ENCODE results near the gene DISC1. TPM values are rescaled to one million over a fixed set of nuclear protein-coding genes. Genes with fewer than 3 reads are reported as not detected.

The DISC1 gene
- total RNA-seq, 1 experiment from 2014 or later = 6.3 TPM

DNA sequence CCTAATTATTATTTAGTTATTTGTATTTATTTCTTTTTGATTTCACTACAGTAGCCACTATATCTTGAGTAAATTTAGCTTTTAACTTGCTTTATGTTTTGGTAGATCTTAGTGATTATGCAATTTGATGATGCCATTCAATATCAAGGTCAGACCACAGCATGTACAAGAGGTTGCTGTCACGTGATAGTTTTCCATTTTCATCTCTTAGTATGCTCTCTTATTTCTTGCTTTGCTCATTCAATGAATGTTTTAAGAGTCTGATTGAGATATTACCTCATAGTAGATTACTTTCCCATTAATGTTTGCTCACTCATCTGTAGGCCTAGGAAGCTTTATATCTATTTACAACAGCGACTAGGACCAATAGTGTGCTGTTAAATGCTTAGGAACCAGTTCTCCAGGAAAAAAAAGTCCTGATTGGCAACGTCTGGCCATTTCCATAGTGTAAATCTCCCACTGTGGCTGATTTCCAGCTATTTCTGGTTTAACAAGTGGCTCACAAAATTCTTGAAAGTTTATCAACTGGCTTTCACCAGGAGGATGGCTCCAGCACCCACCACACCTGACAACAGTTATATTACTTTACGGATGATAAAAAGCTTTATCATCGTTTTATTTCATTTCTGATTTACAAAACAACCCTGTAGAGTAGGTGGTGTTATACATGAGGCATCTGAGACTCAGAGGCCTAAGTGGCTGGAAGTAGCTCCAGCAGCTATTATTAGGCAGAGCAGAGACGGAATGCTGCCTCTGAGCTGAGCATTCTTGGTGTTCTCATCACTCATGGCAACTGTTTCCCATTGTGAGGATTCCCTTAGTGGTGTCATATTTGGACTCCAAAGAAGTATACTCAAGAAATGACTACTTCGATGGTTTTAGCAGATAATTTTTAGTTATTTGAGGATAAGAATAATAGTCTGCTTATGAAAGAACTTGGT, 235.2 kb downstream of the DISC1 start:
- Histone ChIP-seq H3K4me3 (ENCODE audit: insufficient read depth, low read depth, low read length) (no peak overlapping the region), H3K27me3 (ENCODE audit: control insufficient read depth, insufficient read depth, low read length) (no peaks in the 10 kb centered on the region), H3K36me3 (replicated peaks; ENCODE audit: control insufficient read depth, insufficient read depth, low read length) (no peaks in the 10 kb centered on the region)
- DNase-seq = no peak

DNA sequence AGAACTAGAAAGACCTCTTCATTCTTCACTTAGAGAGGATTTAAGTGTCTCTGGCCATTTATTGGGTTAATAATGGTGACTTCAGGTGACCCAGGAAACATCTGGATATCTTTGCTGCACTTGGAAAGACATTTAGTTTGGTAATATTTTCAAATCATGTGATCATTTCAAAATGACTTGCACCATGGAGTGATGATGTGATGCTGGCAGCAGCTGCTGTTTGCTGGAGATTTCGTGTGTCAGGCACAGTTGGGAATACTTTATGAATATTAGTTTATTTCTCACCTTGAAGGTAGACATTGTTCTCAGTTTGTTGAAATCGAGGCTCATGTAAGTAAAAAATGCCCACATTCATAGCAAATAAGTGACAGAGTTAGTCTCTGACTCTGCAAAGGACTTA, 236.0 kb downstream of the DISC1 start:
- no peak for DNase-seq
- Histone ChIP-seq H3K4me3 (ENCODE audit: insufficient read depth, low read depth, low read length) (no peak overlapping the region), H3K36me3 (replicated peaks; ENCODE audit: control insufficient read depth, insufficient read depth, low read length) (no peaks in the 10 kb centered on the region), H3K27me3 (ENCODE audit: control insufficient read depth, insufficient read depth, low read length) (no peaks in the 10 kb centered on the region)

DNA sequence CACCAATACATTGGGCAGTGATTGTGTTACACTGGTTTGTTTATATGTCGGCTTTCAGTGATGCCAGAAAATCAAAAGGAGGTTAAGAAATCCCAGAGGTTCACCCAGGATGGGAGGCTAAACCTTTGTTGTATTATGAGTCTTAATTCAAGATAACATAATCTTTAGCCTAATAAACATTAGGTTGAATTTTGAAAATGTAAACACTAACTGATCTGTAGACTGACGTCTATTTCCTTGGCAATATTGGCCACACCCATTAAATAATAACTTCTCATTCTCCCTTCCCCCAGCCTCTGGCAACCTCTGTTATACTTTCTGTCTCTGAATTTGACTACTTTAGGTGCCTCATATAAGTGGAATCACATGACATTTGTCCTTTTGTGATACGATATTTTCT, 238.7 kb downstream of the DISC1 start:
- Histone ChIP-seq H3K4me3 (ENCODE audit: insufficient read depth, low read depth, low read length) (no peak overlapping the region), H3K27me3 (ENCODE audit: control insufficient read depth, insufficient read depth, low read length) (no peaks in the 10 kb centered on the region), H3K36me3 (replicated peaks; ENCODE audit: control insufficient read depth, insufficient read depth, low read length) (no peaks in the 10 kb centered on the region)
- DNase-seq = no peak

DNA sequence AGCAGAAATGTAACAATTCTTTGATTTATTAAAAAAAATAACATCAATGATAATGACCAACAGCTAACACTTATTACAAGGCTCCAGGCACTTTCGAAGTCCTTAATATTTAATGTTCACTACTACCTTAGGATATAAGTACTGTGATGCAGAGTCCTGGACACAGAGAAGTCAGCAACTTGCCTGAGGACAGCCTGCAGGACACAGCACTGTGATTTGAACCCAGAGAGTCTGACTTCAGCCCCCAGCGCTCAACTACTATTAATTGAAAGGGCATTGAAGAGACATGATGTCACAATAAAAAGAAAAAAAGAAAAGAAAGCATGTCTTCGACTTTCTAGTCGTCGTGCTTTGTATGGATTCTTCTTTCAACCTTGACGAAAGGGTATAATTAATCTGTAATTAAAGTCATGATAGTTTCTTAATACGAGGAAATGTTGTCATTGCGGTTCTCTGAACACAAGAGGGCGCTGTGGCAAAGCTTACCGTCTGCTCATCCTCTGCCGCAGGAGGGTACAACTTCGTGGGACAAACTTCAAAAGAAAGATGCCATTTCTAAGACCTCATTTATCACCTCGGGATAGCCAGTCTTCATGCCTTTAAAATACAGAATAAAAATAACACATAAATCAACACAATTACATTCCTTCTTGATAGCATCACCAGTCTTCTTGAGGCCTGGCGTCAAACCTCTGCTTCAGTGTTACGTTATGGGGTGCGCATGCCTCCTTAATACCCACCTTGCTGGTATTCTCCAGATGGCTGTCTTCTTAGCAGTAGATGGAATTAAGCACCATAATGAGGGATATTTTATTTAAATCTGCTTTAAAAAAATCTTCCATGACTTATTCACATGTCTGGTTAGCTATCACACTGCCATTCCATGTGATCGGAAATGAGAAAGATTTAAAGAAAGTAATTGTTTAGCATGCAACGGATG, 240.1 kb downstream of the DISC1 start:
- no peak overlapping the region for H3K4me3 ChIP-seq (ENCODE audit: insufficient read depth, low read depth, low read length)
- peak; percentile 64 for DNase-seq
- no peaks in the 10 kb centered on the region for H3K36me3 ChIP-seq (replicated peaks; ENCODE audit: control insufficient read depth, insufficient read depth, low read length)
- H3K27me3 ChIP-seq (ENCODE audit: control insufficient read depth, insufficient read depth, low read length) = no peaks in the 10 kb centered on the region

DNA sequence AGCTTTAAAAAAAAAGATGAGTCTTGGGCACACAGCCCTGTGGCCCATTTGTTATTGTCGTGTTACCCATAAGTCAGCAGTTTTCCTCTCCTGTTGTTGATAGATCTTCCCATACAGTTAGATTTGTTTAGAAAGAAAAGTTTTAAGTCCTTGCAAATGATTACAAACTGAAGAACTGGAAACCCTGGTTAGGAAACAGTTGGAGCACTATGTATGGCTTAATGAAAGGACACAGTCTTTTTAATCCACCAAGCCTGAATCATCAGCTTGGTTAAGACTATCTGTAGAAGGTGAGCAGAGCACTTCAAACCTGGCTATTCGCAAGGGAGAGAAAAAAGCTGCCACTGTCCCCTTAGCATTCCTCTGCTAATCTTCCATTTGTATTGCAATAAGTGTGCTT, 241.0 kb downstream of the DISC1 start:
- DNase-seq = no peak
- H3K27me3 ChIP-seq (ENCODE audit: control insufficient read depth, insufficient read depth, low read length) = no peaks in the 10 kb centered on the region
- no peak overlapping the region for H3K4me3 ChIP-seq (ENCODE audit: insufficient read depth, low read depth, low read length)
- no peaks in the 10 kb centered on the region for H3K36me3 ChIP-seq (replicated peaks; ENCODE audit: control insufficient read depth, insufficient read depth, low read length)

DNA sequence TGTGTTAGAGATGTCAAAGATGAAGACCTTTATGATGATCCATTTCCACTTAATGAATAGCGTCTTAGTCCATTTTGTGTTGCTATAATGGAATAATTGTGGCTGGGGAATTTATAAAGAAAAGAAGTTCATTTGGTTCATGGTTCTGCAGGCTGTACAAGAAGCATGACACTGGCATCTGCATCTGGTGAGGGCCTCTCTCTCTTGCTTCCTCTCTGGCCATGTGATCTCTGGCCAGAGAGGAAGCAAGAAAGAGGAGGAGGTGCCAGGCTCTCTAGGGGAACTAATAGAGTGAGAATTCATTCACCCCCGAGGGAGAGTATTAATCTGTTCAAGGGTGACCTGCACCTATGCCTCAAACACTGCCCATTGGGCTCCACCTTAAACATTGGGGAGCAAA, 242.8 kb downstream of the DISC1 start:
- DNase-seq = no peak
- Histone ChIP-seq H3K4me3 (ENCODE audit: insufficient read depth, low read depth, low read length) (no peak overlapping the region), H3K27me3 (ENCODE audit: control insufficient read depth, insufficient read depth, low read length) (no peaks in the 10 kb centered on the region), H3K36me3 (replicated peaks; ENCODE audit: control insufficient read depth, insufficient read depth, low read length) (no peaks in the 10 kb centered on the region)

DNA sequence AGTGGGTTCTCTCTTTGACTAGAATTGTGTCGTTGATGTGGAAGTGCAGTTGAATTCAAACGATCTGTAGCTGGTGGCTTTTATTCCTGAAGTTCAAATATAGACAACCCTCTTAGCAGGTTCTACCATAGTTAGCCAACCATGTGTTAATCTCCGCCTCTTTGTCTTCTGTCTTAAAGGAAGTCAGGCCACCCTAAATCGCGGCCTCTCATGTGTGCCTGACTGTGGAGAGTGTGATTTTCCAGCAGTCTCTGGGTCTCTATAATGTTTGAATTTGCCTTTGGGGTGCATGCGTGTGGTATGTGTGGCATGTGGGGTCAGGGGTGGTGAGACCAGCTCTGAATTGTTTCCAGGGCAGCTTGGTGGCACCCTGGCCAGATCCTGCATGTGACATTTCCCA, 244.9 kb downstream of the DISC1 start:
- Histone ChIP-seq H3K27me3 (ENCODE audit: control insufficient read depth, insufficient read depth, low read length) (no peaks in the 10 kb centered on the region), H3K4me3 (ENCODE audit: insufficient read depth, low read depth, low read length) (no peak overlapping the region), H3K36me3 (replicated peaks; ENCODE audit: control insufficient read depth, insufficient read depth, low read length) (no peaks in the 10 kb centered on the region)
- no peak for DNase-seq

DNA sequence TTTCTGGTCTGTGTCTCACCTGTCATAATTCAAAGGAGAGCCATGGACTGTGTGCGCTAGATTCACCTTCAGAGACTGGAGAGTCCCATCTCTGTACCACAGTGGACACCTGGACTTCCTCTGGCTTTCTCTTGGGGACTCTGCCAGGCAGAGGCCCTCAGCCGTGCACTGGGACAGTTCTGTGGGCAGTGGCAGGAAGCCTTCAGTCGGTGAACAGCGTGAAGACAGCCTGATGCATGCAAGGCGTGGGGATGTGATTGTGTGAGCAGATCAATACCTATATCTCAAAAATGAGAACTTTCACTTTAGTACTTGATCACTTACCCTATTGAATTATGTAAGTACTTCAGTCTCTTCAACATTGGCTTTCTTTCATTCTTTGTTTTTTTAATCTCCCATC, 245.3 kb downstream of the DISC1 start:
- no peak overlapping the region for H3K4me3 ChIP-seq (ENCODE audit: insufficient read depth, low read depth, low read length)
- DNase-seq = no peak
- H3K27me3 ChIP-seq (ENCODE audit: control insufficient read depth, insufficient read depth, low read length) = no peaks in the 10 kb centered on the region
- no peaks in the 10 kb centered on the region for H3K36me3 ChIP-seq (replicated peaks; ENCODE audit: control insufficient read depth, insufficient read depth, low read length)

DNA sequence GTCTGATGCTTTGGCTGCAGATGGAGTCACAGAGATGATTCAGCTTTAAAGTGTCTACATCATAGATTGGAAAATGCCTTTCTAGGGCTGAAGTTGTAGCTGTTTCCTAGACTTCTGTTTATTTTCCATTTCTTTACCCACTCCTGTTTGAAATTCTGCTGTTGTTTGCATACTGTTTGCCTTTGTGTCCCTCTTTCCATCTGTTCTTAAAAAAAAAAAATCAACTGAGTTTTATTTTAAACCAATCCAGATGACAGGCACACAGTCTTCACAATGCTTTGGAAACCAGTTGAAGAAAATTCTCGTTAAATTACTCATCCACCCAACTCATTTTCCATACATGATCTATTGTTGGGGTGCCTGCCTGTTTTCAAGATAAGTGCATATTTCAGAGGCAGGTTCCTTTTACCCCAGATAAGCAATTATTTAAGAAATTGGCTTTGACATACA, 245.9 kb downstream of the DISC1 start:
- Histone ChIP-seq H3K27me3 (ENCODE audit: control insufficient read depth, insufficient read depth, low read length) (no peaks in the 10 kb centered on the region), H3K4me3 (ENCODE audit: insufficient read depth, low read depth, low read length) (no peak overlapping the region), H3K36me3 (replicated peaks; ENCODE audit: control insufficient read depth, insufficient read depth, low read length) (no peaks in the 10 kb centered on the region)
- DNase-seq = no peak

DNA sequence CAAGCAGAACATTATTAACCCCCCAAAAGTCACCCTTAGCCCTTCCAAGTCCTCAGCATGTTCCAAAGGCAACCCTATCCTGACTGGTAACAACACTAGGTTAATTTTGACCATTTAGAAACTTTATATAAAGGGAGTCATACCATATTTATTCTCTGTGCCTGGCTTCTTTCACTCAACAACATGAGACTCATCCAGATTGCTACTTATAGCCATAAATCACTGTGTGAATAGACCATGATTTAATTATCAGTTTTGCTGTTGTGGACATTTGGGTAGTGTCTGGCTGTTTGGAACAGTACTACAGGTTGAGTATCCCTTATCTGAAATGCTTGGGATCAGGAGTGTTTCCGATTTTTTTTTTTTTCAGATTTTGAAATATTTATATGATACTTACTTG, 252.1 kb downstream of the DISC1 start:
- Histone ChIP-seq H3K36me3 (replicated peaks; ENCODE audit: control insufficient read depth, insufficient read depth, low read length) (no peaks in the 10 kb centered on the region), H3K27me3 (ENCODE audit: control insufficient read depth, insufficient read depth, low read length) (no peaks in the 10 kb centered on the region; the same call in 1 of the 2 replicates), H3K4me3 (ENCODE audit: insufficient read depth, low read depth, low read length) (no peak overlapping the region)
- DNase-seq = no peak

DNA sequence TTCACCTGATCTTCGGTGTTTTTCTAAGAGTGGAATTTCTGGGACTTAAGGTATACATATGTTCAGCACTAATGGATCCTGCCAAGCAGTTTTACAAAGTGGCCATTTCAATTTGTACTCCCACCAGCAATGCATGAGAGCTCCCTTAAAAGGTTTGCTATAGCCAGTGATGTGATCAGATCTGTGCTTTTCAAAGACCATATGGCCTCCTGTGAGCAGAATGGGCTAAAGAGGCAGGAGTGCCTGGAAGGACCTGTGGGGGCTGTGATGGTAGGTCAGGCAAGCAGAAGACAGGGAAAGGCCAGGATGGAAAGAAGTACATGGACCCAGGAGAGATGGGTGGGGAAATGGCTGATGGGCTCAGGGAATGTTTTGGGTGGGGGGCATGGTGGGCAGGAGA, 252.7 kb downstream of the DISC1 start:
- DNase-seq = no peak
- Histone ChIP-seq H3K27me3 (ENCODE audit: control insufficient read depth, insufficient read depth, low read length) (no peaks in the 10 kb centered on the region; the same call in 1 of the 2 replicates), H3K4me3 (ENCODE audit: insufficient read depth, low read depth, low read length) (no peak overlapping the region), H3K36me3 (replicated peaks; ENCODE audit: control insufficient read depth, insufficient read depth, low read length) (no peaks in the 10 kb centered on the region)

DNA sequence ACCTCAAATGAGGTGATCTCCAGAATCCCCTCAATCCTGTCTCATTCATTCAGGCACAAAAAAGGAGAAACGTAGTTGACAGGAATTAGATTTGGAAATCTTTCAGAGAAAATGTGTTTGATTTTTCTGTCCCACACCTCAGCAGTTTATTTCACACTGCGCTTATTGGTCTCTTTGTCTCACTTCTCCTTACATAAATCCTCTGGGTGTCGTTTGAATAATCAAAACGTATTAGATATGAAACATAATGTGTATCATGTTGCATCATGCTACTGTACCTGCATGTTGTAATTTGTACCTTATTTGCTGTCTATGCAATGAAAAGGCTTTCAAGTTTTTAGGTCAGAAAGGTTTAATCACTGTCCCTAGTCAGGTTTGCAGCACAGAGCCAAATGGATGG, 255.7 kb downstream of the DISC1 start:
- Histone ChIP-seq H3K4me3 (ENCODE audit: insufficient read depth, low read depth, low read length) (no peak overlapping the region), H3K27me3 (ENCODE audit: control insufficient read depth, insufficient read depth, low read length) (no peaks in the 10 kb centered on the region; the same call in 1 of the 2 replicates), H3K36me3 (replicated peaks; ENCODE audit: control insufficient read depth, insufficient read depth, low read length) (no peaks in the 10 kb centered on the region)
- no peak for DNase-seq

DNA sequence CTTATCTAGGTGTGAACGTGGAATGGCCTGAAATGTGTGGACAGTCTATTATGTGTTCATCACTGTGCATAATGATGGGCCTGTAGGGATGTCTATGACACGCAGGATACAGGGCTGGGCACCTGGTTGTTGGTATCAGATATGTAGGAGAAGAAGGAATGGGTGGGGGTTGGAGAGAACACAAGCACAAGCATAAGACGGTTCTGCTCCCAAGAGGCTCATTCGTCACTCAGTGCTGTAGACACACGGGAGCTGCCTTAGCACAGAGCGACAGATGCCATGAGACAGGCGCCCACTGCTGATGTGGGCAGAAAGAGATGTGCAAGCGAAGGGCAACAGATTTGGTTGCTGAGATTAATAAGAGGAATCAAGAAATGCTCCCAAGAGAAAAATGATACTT, 256.2 kb downstream of the DISC1 start:
- DNase-seq = no peak
- no peaks in the 10 kb centered on the region; the same call in 1 of the 2 replicates for H3K27me3 ChIP-seq (ENCODE audit: control insufficient read depth, insufficient read depth, low read length)
- no peak overlapping the region for H3K4me3 ChIP-seq (ENCODE audit: insufficient read depth, low read depth, low read length)

DNA sequence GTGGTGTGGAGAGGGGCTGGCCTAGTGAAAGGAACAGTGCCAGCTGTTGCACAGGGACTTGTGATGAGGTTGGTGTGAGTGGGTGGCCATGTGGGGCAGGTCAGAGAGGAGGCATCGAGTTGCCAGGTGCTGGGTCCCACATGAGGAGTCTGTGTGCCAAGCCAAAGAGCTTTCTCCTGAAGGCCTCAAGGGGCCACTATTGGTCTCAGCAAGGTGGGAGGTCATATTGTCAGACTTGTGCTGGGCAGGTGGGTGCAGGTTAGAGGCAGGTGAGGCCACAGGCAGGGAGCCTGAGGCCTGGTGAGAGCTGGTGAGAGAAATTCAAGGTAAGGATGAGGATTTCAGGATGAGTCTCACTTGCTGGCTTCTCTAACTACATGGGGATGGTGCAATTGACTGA, 256.8 kb downstream of the DISC1 start:
- DNase-seq = peak; percentile 67

More for the DNA sequence above, 256.2 kb downstream of the DISC1 start:
- H3K36me3 ChIP-seq (replicated peaks; ENCODE audit: control insufficient read depth, insufficient read depth, low read length) = no peaks in the 10 kb centered on the region

More for the DNA sequence above, 256.8 kb downstream of the DISC1 start:
- Histone ChIP-seq H3K27me3 (ENCODE audit: control insufficient read depth, insufficient read depth, low read length) (no peaks in the 10 kb centered on the region; the same call in 1 of the 2 replicates), H3K36me3 (replicated peaks; ENCODE audit: control insufficient read depth, insufficient read depth, low read length) (no peaks in the 10 kb centered on the region), H3K4me3 (ENCODE audit: insufficient read depth, low read depth, low read length) (no peak overlapping the region)

Data from H7 (cell line).